Measurements from ENCODE around the gene ANAPC15.
"Not testable (repeated sequence)": the region's sequence is repeated elsewhere in the genome, so short reads cannot be mapped to it uniquely, and the experiment has no call there.

Gene ANAPC15

GRCh38 chr11:72112143-72112977 is at the start of gene ANAPC15:
ANAPC15 (minus strand) TSS chr11:72112695; CDS start chr11:72111276, 1,419 bp downstream.
- peak; percentile 89 to 99 (median 96) for DNase-seq
- intact Hi-C loops (cut with DNase I), result loop anchor here (1.0 to 5.0 kb wide), 2 partner anchors 9 to 110 kb away; partner anchors contain the start of genes INPPL1 and LAMTOR1

- no peak for DNase-seq
- intact Hi-C loops (cut with DNase I), result no loop called here
These were observed 47.8 kb upstream of the ANAPC15 start for GRCh38 chr11:72160319-72160718.

- intact Hi-C loops (cut with DNase I), result no loop called here
- DNase-seq, result no peak
These were observed 44.6 kb upstream of the ANAPC15 start for GRCh38 chr11:72157131-72157530.

- no peak for DNase-seq
- intact Hi-C loops (cut with DNase I), result no loop called here
These were observed 43.3 kb upstream of the ANAPC15 start for GRCh38 chr11:72155751-72156150.

GRCh38 chr11:72154816-72155215 is 42.3 kb upstream of the ANAPC15 start:
- no peak for DNase-seq
- intact Hi-C loops (cut with DNase I), result no loop called here

- intact Hi-C loops (cut with DNase I); DNase-seq: not testable (repeated sequence)
These were observed 41.4 kb upstream of the ANAPC15 start for GRCh38 chr11:72153874-72154273.

- DNase-seq, result no peak
- intact Hi-C loops (cut with DNase I), result no loop called here
These were observed 38.4 kb upstream of the ANAPC15 start for GRCh38 chr11:72150882-72151281.

GRCh38 chr11:72146625-72147024 is 34.1 kb upstream of the ANAPC15 start:
- DNase-seq, result no peak
- intact Hi-C loops (cut with DNase I), result no loop called here

GRCh38 chr11:72144807-72145565 is 32.5 kb upstream of the ANAPC15 start:
- intact Hi-C loops (cut with DNase I), result no loop called here
- no peak for DNase-seq

GRCh38 chr11:72142543-72142942 is 30.0 kb upstream of the ANAPC15 start:
- intact Hi-C loops (cut with DNase I); DNase-seq: not testable (repeated sequence)

GRCh38 chr11:72142086-72142485 is 29.6 kb upstream of the ANAPC15 start:
- DNase-seq; intact Hi-C loops (cut with DNase I): not testable (repeated sequence)

GRCh38 chr11:72141066-72141465 is 28.6 kb upstream of the ANAPC15 start:
- no peak for DNase-seq
- intact Hi-C loops (cut with DNase I), result no loop called here

- intact Hi-C loops (cut with DNase I), result no loop called here
- DNase-seq, result no peak
These were observed 28.2 kb upstream of the ANAPC15 start for GRCh38 chr11:72140661-72141060.

GRCh38 chr11:72139500-72139899 is 27.0 kb upstream of the ANAPC15 start:
- DNase-seq, result no peak
- intact Hi-C loops (cut with DNase I), result no loop called here

GRCh38 chr11:72138821-72139390 is 26.4 kb upstream of the ANAPC15 start:
- no peak for DNase-seq
- intact Hi-C loops (cut with DNase I), result no loop called here

- intact Hi-C loops (cut with DNase I), result no loop called here
- DNase-seq, result no peak
These were observed 24.3 kb upstream of the ANAPC15 start for GRCh38 chr11:72136684-72137262.

- no peak for DNase-seq
- intact Hi-C loops (cut with DNase I), result no loop called here
These were observed 23.6 kb upstream of the ANAPC15 start for GRCh38 chr11:72135891-72136683.

- DNase-seq; intact Hi-C loops (cut with DNase I): not testable (repeated sequence)
These were observed 23.0 kb upstream of the ANAPC15 start, which contains the start of gene FOLR3 for GRCh38 chr11:72135473-72135872. FOLR3 (plus strand) TSS chr11:72135725; CDS start chr11:72135953, 228 bp downstream.

- intact Hi-C loops (cut with DNase I), result no loop called here
- no peak for DNase-seq
These were observed 20.2 kb upstream of the ANAPC15 start for GRCh38 chr11:72132646-72133045.

All from head of caudate nucleus (tissue), 42 donors.